ENCODE data around the gene KIAA1958.

DNA sequence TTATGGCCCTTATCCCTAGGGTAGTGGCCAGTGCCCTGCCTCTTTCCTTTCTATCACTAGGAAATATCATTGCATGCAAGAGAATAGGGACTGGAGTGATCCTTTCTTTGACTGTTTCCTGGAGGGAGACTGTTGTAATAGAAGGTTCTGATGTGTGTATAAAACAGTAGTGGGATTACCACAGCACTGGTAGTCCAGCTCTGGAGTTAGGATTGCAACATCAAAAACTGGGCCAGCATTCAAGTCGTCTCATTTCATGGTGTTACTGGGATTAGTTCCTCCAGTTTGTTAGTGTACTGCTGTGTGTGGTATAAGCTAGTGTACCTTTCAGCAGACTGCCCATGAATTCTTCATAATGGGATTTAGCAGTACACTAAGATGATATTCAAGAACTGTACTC lies 45.8 kb downstream of the KIAA1958 start:
- TF ChIP-seq, protein P1, sequence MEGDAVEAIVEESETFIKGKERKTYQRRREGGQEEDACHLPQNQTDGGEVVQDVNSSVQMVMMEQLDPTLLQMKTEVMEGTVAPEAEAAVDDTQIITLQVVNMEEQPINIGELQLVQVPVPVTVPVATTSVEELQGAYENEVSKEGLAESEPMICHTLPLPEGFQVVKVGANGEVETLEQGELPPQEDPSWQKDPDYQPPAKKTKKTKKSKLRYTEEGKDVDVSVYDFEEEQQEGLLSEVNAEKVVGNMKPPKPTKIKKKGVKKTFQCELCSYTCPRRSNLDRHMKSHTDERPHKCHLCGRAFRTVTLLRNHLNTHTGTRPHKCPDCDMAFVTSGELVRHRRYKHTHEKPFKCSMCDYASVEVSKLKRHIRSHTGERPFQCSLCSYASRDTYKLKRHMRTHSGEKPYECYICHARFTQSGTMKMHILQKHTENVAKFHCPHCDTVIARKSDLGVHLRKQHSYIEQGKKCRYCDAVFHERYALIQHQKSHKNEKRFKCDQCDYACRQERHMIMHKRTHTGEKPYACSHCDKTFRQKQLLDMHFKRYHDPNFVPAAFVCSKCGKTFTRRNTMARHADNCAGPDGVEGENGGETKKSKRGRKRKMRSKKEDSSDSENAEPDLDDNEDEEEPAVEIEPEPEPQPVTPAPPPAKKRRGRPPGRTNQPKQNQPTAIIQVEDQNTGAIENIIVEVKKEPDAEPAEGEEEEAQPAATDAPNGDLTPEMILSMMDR (IDR thresholded peaks at IDR 0.05): no peak
- TF ChIP-seq POLR2AphosphoS5 (IDR thresholded peaks at IDR 0.05) (no peak), POLR2A (IDR thresholded peaks at IDR 0.05) (no peak), EP300 (IDR thresholded peaks at IDR 0.05) (no peak)

All from suprapubic skin (tissue), 4 donors.